Tibial artery (tissue), 4 donors: ENCODE data around the gene SMIM41.
"Not testable (repeated sequence)": the region's sequence is repeated elsewhere in the genome, so short reads cannot be mapped to it uniquely, and the experiment has no call there.

Experiments
- DNase-seq, 2 donors: peaks; one replicate each; pipeline ENCODE4 v3.0.0-alpha.2; 2019
- H3K27ac ChIP-seq, 2 donors: fragments of 200-600 bp; sonication (generic) in 1 of 2; 1 replicate in 1 of 2; 2 replicates in 1 of 2; pipeline ENCODE4 v1.5.1; 2018 to 2019; ENCODE audit warnings: mild to moderate bottlenecking in 1 of 2
- H3K27me3 ChIP-seq, 2 donors: fragments of 200-600 bp; sonication (generic) in 1 of 2; one replicate each; pipeline versions ENCODE4 v1.5.1 to v1.6.0; 2016 to 2019
- H3K36me3 ChIP-seq, 3 donors: fragments of 200-600 bp; sonication (generic) in 2 of 3; one replicate each; pipeline ENCODE4 v1.5.1; 2016 to 2019; ENCODE audit warnings: mild to moderate bottlenecking in 2 of 3
- H3K4me1 ChIP-seq, 4 donors: fragments of 200-600 bp; sonication (generic) in 2 of 4; 1 replicate in 3 of 4; 2 replicates in 1 of 4; pipeline ENCODE4 v1.5.1; 2016 to 2019
- H3K4me3 ChIP-seq, 2 donors: fragments of 200-600 bp; sonication (generic) in 1 of 2; 1 replicate in 1 of 2; 2 replicates in 1 of 2; pipeline ENCODE4 v1.5.1; 2018 to 2019; ENCODE audit warnings: mild to moderate bottlenecking in 2 of 2
- H3K9me3 ChIP-seq, 3 donors: fragments of 200-600 bp; sonication (generic) in 1 of 3; one replicate each; pipeline ENCODE4 v1.5.1; 2016 to 2019
- CTCF ChIP-seq, 2 experiments: fragments of 200-600 bp in 1 of 2; fragments of 450-650 bp in 1 of 2; IDR thresholded peaks; one replicate each; pipeline ENCODE4 v1.5.1; 2017 to 2019; ENCODE audit warnings: antibody characterized with exemption in 2 of 2, mild to moderate bottlenecking in 1 of 2, moderate library complexity in 1 of 2
- intact Hi-C: fragments of 100-400 bp; cut with DNase I; formaldehyde crosslinking; loops from one replicate; pipeline ENCODE4 v1.15.0; 2023; ENCODE audit warnings: low total_unique reads

Gene SMIM41

GRCh38 chr12:52093346-52093745, 13.8 kb downstream of the SMIM41 start:
- DNase-seq: no peak
- Histone ChIP-seq H3K27me3 (peaks cover 0 to 37% of the 10 kb centered on the region in 2 donors), H3K36me3 (no peaks in the 10 kb centered on the region), H3K4me3 (no peak overlapping the region), H3K27ac (no peak overlapping the region), H3K4me1 (no peaks in the 10 kb centered on the region), H3K9me3 (no peaks in the 10 kb centered on the region)
- TF ChIP-seq CTCF (IDR thresholded peaks at IDR 0.05): no peak
- intact Hi-C loops: no loop called here

GRCh38 chr12:52096332-52097044, 17.0 kb downstream of the SMIM41 start:
- H3K9me3 ChIP-seq: no peaks in the 10 kb centered on the region
- H3K4me1 ChIP-seq: no peaks in the 10 kb centered on the region
- intact Hi-C loops: no loop called here
- no peak for TF ChIP-seq CTCF (IDR thresholded peaks at IDR 0.05)
- H3K4me3 ChIP-seq: no peak overlapping the region
- H3K36me3 ChIP-seq: no peaks in the 10 kb centered on the region
- no peak overlapping the region for H3K27ac ChIP-seq
- DNase-seq: no peak
- H3K27me3 ChIP-seq: peaks cover 0 to 30% of the 10 kb centered on the region in 2 donors

- no peaks in the 10 kb centered on the region for H3K36me3 ChIP-seq
- H3K27ac ChIP-seq: no peak overlapping the region
- TF ChIP-seq CTCF (IDR thresholded peaks at IDR 0.05): no peak
- DNase-seq: no peak
- H3K4me1 ChIP-seq: no peaks in the 10 kb centered on the region
- peaks cover 0 to 34% of the 10 kb centered on the region in 2 donors for H3K27me3 ChIP-seq
- intact Hi-C loops: no loop called here
- no peak overlapping the region for H3K4me3 ChIP-seq
- no peaks in the 10 kb centered on the region for H3K9me3 ChIP-seq
Observed at GRCh38 chr12:52097045-52097666, 17.7 kb downstream of the SMIM41 start.

GRCh38 chr12:52104431-52105089, 25.1 kb downstream of the SMIM41 start:
- H3K27ac ChIP-seq, DNase-seq, H3K36me3 ChIP-seq, intact Hi-C loops, H3K4me1 ChIP-seq, H3K9me3 ChIP-seq, H3K4me3 ChIP-seq: not testable (repeated sequence)
- peaks cover 0 to 41% of the 10 kb centered on the region in 2 donors for H3K27me3 ChIP-seq

- H3K27ac ChIP-seq, H3K4me3 ChIP-seq, DNase-seq, H3K9me3 ChIP-seq, intact Hi-C loops, H3K4me1 ChIP-seq, H3K36me3 ChIP-seq: not testable (repeated sequence)
- H3K27me3 ChIP-seq: peaks cover 0 to 29% of the 10 kb centered on the region in 2 donors
Observed at GRCh38 chr12:52116222-52117125, 37.0 kb downstream of the SMIM41 start.

GRCh38 chr12:52117806-52118475, 38.4 kb downstream of the SMIM41 start:
- H3K4me3 ChIP-seq, intact Hi-C loops, H3K36me3 ChIP-seq, H3K4me1 ChIP-seq, H3K27ac ChIP-seq, DNase-seq, H3K9me3 ChIP-seq: not testable (repeated sequence)
- H3K27me3 ChIP-seq: peaks cover 0 to 38% of the 10 kb centered on the region in 2 donors
